ENCODE data around the gene NHEJ1.

GRCh38 chr2:219065484-219065883 is 95.1 kb downstream of the NHEJ1 start:
- TF ChIP-seq CTCF (IDR thresholded peaks at IDR 0.05) (no peak), POLR2A (IDR thresholded peaks at IDR 0.05) (no peak)
